ENCODE data around the gene ZNF628. TPM values are rescaled to one million over a fixed set of nuclear protein-coding genes. Genes with fewer than 3 reads are reported as not detected.
"Not testable (repeated sequence)": the region's sequence is repeated elsewhere in the genome, so short reads cannot be mapped to it uniquely, and the experiment has no call there.

ZNF628 gene
- total RNA-seq, 4 donors from 2014 or later: 5.4 to 17.9 (median 12.2) TPM

DNA sequence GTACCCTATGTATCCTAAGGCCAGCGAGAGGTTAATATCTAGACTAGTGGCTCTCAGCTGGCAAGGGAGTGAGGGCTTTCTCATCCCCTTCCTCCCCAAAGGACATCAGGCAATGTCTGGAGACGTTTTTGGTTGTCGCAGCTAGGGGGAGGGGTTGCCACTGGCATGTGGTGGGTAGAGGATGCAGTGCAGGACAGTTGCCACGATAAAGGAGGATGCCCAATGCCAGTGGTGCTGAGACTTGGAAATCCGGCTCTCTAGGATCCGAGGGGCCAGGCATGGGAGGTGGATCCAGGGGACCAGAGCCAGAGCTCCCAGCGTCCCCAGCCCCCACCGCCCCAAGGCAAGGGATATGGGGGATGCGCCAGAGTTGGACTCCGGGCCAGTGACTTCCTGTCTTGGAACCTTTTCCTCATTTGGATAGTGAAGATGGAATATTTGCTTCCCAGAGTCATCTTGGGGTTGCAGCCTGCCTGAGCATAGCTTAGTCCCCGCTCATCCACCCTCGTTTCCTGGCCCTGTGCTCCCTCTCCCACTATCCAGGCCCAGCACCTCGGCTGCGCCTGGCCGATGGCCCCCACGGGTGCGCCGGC lies 16.7 kb downstream of the ZNF628 start:
- 32 to 50% methylated on average over 18 of the region's 18 CpGs for WGBS, 2 donors
- no peak for DNase-seq (ENCODE audit: low spot score in 2 of 2)
- intact Hi-C loops (cut with DNase I; ENCODE audit: low total_unique reads): loop anchor here (10.0 kb wide), 1 partner anchor 348 kb away; the partner anchor contains the start of gene TNNT1
- no peak overlapping the region for H3K4me3 ChIP-seq (ENCODE audit: low read depth, poor library complexity, severe bottlenecking)
- TF ChIP-seq POLR2A (IDR thresholded peaks at IDR 0.05): no peak
- TF ChIP-seq, protein P1, sequence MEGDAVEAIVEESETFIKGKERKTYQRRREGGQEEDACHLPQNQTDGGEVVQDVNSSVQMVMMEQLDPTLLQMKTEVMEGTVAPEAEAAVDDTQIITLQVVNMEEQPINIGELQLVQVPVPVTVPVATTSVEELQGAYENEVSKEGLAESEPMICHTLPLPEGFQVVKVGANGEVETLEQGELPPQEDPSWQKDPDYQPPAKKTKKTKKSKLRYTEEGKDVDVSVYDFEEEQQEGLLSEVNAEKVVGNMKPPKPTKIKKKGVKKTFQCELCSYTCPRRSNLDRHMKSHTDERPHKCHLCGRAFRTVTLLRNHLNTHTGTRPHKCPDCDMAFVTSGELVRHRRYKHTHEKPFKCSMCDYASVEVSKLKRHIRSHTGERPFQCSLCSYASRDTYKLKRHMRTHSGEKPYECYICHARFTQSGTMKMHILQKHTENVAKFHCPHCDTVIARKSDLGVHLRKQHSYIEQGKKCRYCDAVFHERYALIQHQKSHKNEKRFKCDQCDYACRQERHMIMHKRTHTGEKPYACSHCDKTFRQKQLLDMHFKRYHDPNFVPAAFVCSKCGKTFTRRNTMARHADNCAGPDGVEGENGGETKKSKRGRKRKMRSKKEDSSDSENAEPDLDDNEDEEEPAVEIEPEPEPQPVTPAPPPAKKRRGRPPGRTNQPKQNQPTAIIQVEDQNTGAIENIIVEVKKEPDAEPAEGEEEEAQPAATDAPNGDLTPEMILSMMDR (IDR thresholded peaks at IDR 0.05): no peak

DNA sequence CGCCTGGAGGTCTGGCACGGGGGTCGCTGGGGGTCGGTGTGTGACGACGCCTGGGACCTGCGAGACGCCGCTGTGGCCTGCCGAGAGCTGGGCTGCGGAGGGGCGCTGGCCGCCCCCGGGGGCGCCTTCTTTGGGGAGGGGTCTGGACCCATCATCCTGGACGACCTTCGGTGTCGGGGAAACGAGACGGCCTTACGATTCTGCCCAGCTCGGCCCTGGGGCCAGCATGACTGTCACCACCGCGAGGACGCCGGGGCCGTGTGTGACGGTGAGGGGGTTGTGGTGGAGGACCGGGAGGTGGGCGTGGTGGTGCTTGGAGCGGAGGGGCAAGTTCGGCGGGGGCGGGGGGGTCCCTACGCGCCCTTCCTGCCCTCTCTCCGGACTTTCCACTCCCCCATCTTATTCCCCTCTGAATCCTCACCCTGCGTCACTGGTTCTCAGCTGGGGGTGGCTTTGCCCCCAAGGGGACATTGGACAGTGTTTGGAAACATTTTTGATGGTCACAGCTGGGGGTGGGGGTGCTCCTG lies 17.3 kb downstream of the ZNF628 start:
- 26 to 48% methylated on average over 32 to 35 of the region's 38 CpGs for WGBS, 2 donors
- TF ChIP-seq, protein P1 (IDR thresholded peaks at IDR 0.05): no peak
- no peak for TF ChIP-seq POLR2A (IDR thresholded peaks at IDR 0.05)
- H3K4me3 ChIP-seq (ENCODE audit: low read depth, poor library complexity, severe bottlenecking): no peak overlapping the region
- intact Hi-C loops (cut with DNase I; ENCODE audit: low total_unique reads): loop anchor here (10.0 kb wide), 1 partner anchor 349 kb away; the partner anchor contains the start of gene TNNT1
- no peak for DNase-seq (ENCODE audit: low spot score in 2 of 2)

DNA sequence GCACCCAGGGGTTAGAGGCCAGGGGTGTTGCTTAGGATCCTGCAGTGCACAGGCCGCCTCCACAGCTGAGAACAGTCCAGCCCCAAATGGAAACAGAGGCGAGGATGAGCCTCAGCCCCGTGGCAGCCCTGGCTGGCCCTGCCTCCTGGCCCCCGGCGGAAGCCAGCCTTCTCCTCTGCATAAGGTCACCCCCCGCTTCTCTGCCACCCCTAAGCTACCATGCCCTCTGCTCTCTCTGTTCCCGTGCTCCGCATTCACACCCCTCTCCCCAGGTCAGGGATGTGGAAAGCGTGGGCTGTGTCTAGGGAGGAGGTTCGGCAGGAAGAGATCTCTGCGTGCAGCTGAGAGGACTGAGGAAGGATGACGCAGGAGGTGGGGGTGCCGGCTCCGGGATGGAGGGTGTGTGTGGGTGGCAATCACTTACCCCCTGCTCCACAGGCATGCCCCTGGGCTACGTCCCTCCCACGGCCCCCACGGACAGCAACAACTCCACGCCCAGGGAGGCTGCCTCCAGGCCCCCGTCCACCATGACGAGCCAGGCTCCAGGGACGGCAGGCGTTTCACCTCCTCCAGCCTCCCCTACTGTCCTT lies 17.9 kb downstream of the ZNF628 start:
- no peak for DNase-seq (ENCODE audit: low spot score in 2 of 2)
- H3K4me3 ChIP-seq (ENCODE audit: low read depth, poor library complexity, severe bottlenecking): no peak overlapping the region
- TF ChIP-seq POLR2A (IDR thresholded peaks at IDR 0.05): no peak
- TF ChIP-seq, protein P1 (IDR thresholded peaks at IDR 0.05): no peak
- intact Hi-C loops (cut with DNase I; ENCODE audit: low total_unique reads): loop anchor here (10.0 kb wide), 1 partner anchor 349 kb away; the partner anchor contains the start of gene TNNT1
- WGBS, 2 donors: 24 to 39% methylated on average over 22 of the region's 22 CpGs

DNA sequence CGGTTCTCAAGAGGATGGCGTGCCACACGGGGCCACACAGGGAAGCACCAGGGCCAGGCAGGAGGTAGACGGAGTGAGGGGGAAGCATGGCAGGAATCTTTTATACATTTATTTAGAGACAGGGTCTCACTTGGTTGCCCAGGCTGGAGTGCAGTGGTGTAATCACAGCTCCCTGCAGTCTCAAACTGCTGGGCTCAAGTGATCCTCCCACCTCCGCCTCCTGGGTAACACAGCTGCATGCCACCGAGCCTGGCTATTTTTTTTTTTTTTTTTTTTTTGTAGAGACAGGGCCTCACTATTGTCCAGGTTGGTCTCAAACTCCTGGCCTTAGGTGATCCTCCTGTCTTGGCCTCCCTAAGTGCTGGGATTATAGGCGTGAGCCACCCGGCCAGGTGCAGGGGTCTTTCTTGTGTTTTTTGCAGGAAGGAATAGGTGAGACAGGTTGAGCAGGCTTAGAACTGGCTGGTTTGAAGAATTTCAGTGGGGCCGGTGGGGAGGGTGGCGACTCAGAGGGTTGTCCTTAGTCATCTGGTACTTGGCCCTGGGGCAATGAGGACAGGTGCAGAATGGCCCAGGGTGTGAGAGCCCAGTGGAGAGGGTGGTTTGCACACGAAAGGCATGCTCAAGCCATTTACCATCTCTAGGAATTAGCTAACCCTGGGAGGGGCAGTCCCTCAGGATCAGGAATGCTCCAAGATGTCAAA lies 19.4 kb downstream of the ZNF628 start:
- intact Hi-C loops (cut with DNase I; ENCODE audit: low total_unique reads): loop anchor here (10.0 kb wide), 1 partner anchor 351 kb away; the partner anchor contains the start of gene TNNT1
- H3K4me3 ChIP-seq (ENCODE audit: low read depth, poor library complexity, severe bottlenecking): no peak overlapping the region
- TF ChIP-seq, protein P1 (IDR thresholded peaks at IDR 0.05): no peak
- TF ChIP-seq POLR2A (IDR thresholded peaks at IDR 0.05): no peak
- WGBS, 2 donors: 75 to 83% methylated on average over 11 of the region's 11 CpGs
- no peak for DNase-seq (ENCODE audit: low spot score in 2 of 2)

DNA sequence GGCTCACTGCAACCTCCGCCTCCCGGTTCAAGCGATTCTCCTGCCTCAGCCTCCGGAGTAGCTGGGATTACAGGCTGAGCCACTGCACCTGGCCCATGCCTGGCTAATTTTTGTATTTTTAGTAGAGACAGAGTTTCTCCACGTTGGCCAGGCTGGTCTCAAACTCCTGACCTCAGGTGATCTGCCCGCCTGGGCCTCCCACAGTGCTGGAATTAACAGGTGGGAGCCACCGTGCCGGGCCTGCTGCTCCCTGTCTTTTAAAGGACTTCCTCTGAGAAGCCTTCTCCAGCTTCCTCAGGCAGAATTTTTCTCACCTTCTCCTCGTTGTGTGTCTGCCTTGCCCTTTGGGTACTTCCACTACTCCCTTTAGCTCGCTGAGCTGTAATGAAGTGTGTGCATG lies 20.4 kb downstream of the ZNF628 start:
- 79% methylated on average over 10 of the region's 10 CpGs for WGBS, 2 donors
- not testable (repeated sequence) for DNase-seq (ENCODE audit: low spot score in 2 of 2); H3K4me3 ChIP-seq (ENCODE audit: low read depth, poor library complexity, severe bottlenecking)
- intact Hi-C loops (cut with DNase I; ENCODE audit: low total_unique reads): loop anchor here (10.0 kb wide), 1 partner anchor 352 kb away; the partner anchor contains the start of gene TNNT1

DNA sequence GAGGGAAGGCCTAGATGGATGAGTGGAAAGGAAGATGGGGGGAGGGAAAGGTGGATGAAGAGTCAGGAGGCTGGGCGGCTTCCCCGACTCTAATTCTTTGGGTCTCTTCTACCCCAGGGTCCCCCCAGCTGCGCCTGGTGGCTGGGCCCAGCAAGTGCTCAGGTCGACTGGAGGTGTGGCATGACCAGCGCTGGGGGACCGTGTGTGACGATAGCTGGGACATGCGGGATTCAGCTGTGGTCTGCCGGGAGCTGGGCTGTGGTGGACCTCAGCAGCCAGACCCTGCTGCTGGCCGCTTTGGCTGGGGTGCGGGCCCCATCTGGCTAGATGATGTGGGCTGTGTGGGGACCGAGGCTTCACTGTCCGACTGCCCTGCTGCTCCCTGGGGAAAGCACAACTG lies 21.3 kb downstream of the ZNF628 start:
- no peak for DNase-seq (ENCODE audit: low spot score in 2 of 2)
- TF ChIP-seq, protein P1 (IDR thresholded peaks at IDR 0.05): no peak
- no peak for TF ChIP-seq POLR2A (IDR thresholded peaks at IDR 0.05)
- intact Hi-C loops (cut with DNase I; ENCODE audit: low total_unique reads): loop anchor here (10.0 kb wide), 1 partner anchor 353 kb away; the partner anchor contains the start of gene TNNT1
- no peak overlapping the region for H3K4me3 ChIP-seq (ENCODE audit: low read depth, poor library complexity, severe bottlenecking)
- 72 to 92% methylated on average over 5 to 13 of the region's 13 CpGs for WGBS, 2 donors
